BJ (cell line): ENCODE measurements around the gene DUSP18. TPM values are rescaled to one million over a fixed set of nuclear protein-coding genes. Genes with fewer than 3 reads are reported as not detected.
"Not testable (repeated sequence)": the region's sequence is repeated elsewhere in the genome, so short reads cannot be mapped to it uniquely, and the experiment has no call there.

Source experiments
- CTCF ChIA-PET: fragments of 350-600 bp; formaldehyde crosslinking; extraction: SDS; loops from one replicate; lab custom pipeline; 2021; ENCODE audit warnings: antibody characterized with exemption, inconsistent platforms; lab: Yijun Ruan, JAX
- POLR2A ChIA-PET: fragments of 300-600 bp; sonication (Branson Sonifier 250); formaldehyde crosslinking; extraction: SDS; loops from one replicate; lab custom pipeline; 2021; ENCODE audit warnings: antibody characterized with exemption; lab: Charles Lee
- DNase-seq: peaks from one replicate; pipeline ENCODE4 v3.0.0-alpha.2; 2011; ENCODE audit warnings: low read depth
- H3K27me3 ChIP-seq: 2 replicates; pipeline ENCODE4 v1.6.0; 2011; ENCODE audit warnings: low read length; ENCODE audit not compliant: control insufficient read depth, insufficient read depth
- H3K36me3 ChIP-seq: 2 replicates; pipeline ENCODE4 v1.5.1; 2011; ENCODE audit warnings: low read length; ENCODE audit not compliant: control insufficient read depth, insufficient read depth
- H3K4me3 ChIP-seq: 2 replicates; pipeline ENCODE4 v1.5.1; 2011; ENCODE audit warnings: low read depth, mild to moderate bottlenecking, control low read depth, low read length
- polyA minus RNA-seq: library from RNA; depleted of rRNA, polyadenylated mRNA; stranded (reverse); fragments of >200 nt; gene quantifications from 2 replicates; pipeline ENCODE4 v1.2.3, GENCODE V29; 2011; rRNA and poly(A)+ RNA removed
- polyA plus RNA-seq: library from polyadenylated mRNA; depleted of rRNA; stranded (reverse); fragments of >200 nt; gene quantifications from 2 replicates; pipeline ENCODE4 v1.2.3, GENCODE V29; 2011; rRNA removed
- TF ChIP-seq, protein P1 (sequence below): IDR thresholded peaks from 2 replicates; pipeline ENCODE4 v1.5.1; 2011; ENCODE audit warnings: low read depth, mild to moderate bottlenecking, control low read depth, inconsistent platforms, low read length, moderate library complexity; ENCODE audit not compliant: insufficient read depth

The DUSP18 gene
- 12.4 and 18.6 TPM in 2 replicates for polyA plus RNA-seq
- polyA minus RNA-seq: 15.8 and 23.3 TPM in 2 replicates

DNA sequence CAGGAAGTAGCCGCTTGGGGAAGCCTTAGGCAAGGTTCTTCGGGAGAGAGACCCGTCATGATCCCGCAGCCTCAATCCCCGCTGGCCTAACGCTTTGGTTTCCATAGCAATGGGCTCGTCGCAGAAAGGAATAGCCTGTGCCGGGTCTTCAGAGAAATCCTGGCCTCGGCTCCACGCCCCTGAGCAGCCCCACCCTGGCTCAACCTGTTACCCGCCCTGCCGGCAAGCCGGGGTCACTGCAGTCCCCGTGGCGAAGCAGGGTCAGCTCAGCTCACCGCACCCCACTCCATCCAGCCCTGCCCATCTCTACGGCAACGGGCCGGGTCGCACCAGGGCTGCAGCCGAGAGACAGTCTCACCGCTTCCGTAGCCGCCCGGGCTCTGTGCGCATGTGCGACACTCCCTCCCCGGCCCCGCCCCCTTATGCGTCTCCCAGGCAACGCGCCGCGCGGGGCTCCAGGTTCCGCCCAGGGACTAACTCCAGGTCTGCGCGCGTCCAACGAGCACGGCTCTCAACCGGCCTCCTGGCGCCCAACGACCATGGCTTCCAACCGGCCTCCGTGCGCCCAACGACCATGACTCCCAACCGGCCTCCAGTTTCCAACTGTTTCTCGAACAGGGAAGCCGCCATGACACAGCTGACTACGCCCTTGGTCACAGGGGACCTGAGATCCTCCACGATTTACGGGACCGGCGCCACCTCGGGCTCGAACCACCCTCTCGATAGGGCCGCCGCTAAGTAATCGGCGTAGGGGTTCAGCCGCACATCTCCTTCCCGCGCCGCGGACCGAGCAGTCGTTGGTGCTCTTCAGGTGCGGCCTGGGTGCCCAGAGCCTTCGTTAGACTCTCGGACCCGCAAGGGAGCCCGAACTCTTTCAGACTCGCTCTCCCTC, at the start of gene DUSP18:
Gene DUSP18 (minus strand): TSS at position 382 of the 892 bp plus-strand sequence. CDS start 3,872 bp downstream, outside the sequence.
- Histone ChIP-seq H3K4me3 (peak within 1 kb of the TSS; percentile 75), H3K36me3 (peaks cover 6% of the 10 kb centered on the region), H3K27me3 (no peaks in the 10 kb centered on the region)
- peak; percentile 38 for DNase-seq
- POLR2A ChIA-PET: no interaction called here
- TF ChIP-seq, protein P1, sequence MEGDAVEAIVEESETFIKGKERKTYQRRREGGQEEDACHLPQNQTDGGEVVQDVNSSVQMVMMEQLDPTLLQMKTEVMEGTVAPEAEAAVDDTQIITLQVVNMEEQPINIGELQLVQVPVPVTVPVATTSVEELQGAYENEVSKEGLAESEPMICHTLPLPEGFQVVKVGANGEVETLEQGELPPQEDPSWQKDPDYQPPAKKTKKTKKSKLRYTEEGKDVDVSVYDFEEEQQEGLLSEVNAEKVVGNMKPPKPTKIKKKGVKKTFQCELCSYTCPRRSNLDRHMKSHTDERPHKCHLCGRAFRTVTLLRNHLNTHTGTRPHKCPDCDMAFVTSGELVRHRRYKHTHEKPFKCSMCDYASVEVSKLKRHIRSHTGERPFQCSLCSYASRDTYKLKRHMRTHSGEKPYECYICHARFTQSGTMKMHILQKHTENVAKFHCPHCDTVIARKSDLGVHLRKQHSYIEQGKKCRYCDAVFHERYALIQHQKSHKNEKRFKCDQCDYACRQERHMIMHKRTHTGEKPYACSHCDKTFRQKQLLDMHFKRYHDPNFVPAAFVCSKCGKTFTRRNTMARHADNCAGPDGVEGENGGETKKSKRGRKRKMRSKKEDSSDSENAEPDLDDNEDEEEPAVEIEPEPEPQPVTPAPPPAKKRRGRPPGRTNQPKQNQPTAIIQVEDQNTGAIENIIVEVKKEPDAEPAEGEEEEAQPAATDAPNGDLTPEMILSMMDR: peak; percentile 48
- CTCF ChIA-PET: interaction anchor here (0.6 to 3.4 kb wide), 6 partner anchors 14 to 87 kb away, joined by 3 to 13 read pairs (median 4); partner anchors contain the start of gene SLC35E4

DNA sequence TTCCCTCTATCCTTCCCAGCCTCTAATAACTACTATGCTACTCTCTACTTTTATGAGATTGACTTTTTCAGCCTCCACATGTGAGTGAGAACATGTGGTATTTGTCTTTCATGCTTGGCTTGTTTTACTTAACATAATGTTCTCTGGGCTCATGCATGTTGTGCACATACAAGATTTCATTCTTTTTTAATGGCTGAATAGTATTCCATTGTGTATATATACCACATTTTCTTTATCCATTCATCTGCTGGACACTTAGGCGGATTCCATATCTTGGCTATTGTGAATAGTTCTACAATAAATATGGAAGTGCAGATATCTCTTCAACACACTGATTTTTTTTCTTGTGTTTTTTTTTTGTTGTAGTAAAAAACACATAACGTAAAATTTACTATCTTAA, 46.4 kb upstream of the DUSP18 start:
- no peak for DNase-seq
- Histone ChIP-seq H3K27me3 (no peaks in the 10 kb centered on the region), H3K4me3 (no peak overlapping the region), H3K36me3 (no peaks in the 10 kb centered on the region)
- ChIA-PET CTCF (no interaction called here), POLR2A (no interaction called here)
- TF ChIP-seq, protein P1: no peak

DNA sequence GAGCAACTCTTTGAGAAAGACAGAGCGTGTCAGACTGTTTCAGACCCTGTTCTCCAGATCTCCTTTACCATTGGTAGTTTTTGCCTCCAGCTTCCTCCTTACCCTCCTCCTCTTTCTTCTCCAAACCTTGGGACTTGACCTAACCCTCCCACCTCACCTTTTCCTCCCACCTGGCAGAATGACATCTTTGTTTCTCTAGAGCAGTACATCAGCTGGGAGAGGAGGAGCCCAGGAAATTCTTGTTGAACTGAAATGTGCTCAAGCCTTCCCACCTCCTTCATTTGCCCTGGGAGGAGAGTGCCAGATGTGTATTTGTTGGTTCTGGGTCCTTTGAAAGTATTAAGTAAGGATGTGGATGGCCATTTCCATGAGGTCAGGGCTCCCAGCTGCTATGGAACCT, 44.4 kb upstream of the DUSP18 start:
- Histone ChIP-seq H3K27me3 (no peaks in the 10 kb centered on the region), H3K4me3 (no peak overlapping the region), H3K36me3 (no peaks in the 10 kb centered on the region)
- ChIA-PET CTCF (interaction anchor here (0.9 to 1.4 kb wide), 2 partner anchors 10 to 77 kb away, joined by 3 to 7 read pairs; no protein-coding TSS in a partner anchor), POLR2A (no interaction called here)
- no peak for DNase-seq
- TF ChIP-seq, protein P1: no peak

DNA sequence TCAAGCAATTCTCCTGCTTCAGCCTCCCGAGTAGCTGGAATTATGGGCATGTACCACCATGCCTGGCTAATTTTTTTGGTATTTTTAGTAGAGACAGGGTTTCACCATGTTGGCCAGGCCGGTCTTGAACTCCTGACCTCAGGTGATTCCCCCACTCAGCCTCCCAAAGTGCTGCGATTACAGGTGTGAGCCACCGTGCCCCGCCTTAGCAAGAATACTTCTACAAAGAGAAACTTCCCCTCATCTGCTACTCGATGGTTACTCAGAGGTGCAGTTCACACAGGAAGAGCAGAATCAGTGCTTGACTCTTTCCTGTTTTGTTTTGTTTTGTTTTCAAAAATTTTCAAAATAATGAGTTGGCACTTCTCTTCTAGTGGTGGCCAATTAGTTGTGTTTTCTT, 42.3 kb upstream of the DUSP18 start:
- POLR2A ChIA-PET, DNase-seq, H3K4me3 ChIP-seq, H3K36me3 ChIP-seq, H3K27me3 ChIP-seq: not testable (repeated sequence)
- CTCF ChIA-PET: interaction anchor here (0.6 to 1.0 kb wide), 2 partner anchors 11 to 45 kb away, joined by 3 read pairs; no protein-coding TSS in a partner anchor

DNA sequence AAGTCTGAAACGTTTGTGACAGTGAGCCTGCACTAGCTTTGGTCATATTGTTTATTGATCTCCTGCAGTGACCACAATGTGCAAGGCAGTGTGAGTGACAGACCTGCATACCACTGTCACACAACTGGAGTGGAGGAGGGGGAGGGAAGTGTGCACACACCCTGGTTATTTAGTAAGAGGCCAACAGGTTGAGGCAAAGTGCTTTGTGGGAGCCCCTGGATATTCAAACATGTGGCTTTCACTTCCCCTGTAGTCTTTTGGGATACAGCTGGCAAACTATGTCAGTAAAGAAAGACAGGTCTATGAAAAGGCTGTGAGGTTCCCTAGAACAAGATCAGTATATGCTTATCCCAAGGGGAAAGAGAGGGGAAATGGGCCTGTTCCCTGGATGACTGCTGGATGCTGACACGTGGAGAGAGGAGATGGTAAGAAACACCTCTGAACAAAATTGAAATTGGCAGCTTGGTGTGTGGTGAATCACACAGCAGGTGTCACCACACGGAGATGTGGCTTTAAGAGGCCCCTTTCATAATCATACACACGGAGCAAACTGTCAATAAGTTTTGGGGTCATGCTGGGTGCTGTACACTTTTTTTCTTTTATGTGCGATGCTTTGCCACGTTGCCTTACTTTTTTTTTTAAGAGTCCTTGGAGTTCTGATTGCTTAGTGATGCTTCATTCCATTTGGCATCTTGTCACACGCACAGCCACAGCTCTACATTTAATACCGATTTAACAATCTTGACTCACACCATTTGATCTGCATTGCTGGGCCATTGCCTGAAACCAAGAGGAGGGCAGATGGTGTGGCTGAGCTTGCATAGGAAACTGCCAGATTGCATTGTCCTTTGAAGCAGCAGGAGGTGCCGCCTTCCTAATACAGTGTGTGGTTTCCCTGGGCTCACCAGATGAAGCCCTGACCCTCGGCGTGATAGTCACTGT, 38.3 kb upstream of the DUSP18 start:
- POLR2A ChIA-PET: interaction anchor here (0.5 kb wide), 1 partner anchor 51 kb away, joined by 3 read pairs; no protein-coding TSS in a partner anchor
- Histone ChIP-seq H3K27me3 (no peaks in the 10 kb centered on the region), H3K4me3 (no peak overlapping the region), H3K36me3 (no peaks in the 10 kb centered on the region)
- DNase-seq: peak; percentile 87
- TF ChIP-seq, protein P1: no peak
- CTCF ChIA-PET: interaction anchor here (0.9 to 1.9 kb wide), 3 partner anchors 22 to 72 kb away, joined by 3 to 12 read pairs (median 4); no protein-coding TSS in a partner anchor
